Measurements from ENCODE around the gene CCDC178.

DNA sequence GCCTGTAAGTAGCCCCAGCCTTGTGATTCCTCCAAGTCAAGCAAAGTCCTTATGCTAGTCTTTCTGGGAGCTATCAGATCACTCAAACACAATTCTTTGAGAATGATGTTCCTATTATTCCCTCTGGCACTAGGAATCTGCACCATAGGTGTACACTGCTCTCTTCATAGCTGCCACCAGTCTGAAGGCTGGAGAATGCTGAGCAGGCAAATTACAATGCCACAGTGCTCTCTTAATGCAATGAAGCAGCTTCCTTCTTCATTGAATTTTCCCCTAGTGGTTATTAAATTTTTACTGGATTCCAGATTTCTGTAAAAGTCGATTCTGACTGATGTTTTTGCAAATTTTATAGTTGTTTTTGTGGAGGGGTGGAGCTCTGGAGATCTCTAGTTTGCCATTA is 84.8 kb downstream of the CCDC178 start:
- no peak for TF ChIP-seq POLR2A (IDR thresholded peaks at IDR 0.05)
- TF ChIP-seq, protein P1, sequence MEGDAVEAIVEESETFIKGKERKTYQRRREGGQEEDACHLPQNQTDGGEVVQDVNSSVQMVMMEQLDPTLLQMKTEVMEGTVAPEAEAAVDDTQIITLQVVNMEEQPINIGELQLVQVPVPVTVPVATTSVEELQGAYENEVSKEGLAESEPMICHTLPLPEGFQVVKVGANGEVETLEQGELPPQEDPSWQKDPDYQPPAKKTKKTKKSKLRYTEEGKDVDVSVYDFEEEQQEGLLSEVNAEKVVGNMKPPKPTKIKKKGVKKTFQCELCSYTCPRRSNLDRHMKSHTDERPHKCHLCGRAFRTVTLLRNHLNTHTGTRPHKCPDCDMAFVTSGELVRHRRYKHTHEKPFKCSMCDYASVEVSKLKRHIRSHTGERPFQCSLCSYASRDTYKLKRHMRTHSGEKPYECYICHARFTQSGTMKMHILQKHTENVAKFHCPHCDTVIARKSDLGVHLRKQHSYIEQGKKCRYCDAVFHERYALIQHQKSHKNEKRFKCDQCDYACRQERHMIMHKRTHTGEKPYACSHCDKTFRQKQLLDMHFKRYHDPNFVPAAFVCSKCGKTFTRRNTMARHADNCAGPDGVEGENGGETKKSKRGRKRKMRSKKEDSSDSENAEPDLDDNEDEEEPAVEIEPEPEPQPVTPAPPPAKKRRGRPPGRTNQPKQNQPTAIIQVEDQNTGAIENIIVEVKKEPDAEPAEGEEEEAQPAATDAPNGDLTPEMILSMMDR (IDR thresholded peaks at IDR 0.05) = no peak

Data from adrenal gland (tissue), 5 donors.